Astrocyte (in vitro differentiated cells and primary cell): ENCODE results near the gene COBL. TPM values are rescaled to one million over a fixed set of nuclear protein-coding genes. Genes with fewer than 3 reads are reported as not detected.
A peak's percentile ranks its signal among the peaks of the same experiment; 100 is the strongest.

Source experiments
- DNase-seq: peaks from one replicate; pipeline ENCODE4 v3.0.0-alpha.2; 2010; ENCODE audit warnings: low read depth
- FAIRE-seq: peaks from 2 replicates; lab custom pipeline; 2011; peaks lifted over from hg19 to GRCh38; lab: Jason Lieb, UNC
- H2AFZ ChIP-seq: 2 replicates; pipeline ENCODE4 v1.6.0; 2012; ENCODE audit warnings: low read depth, low read length, inconsistent platforms
- H3K27ac ChIP-seq: 2 replicates; pipeline ENCODE4 v1.5.1; 2011; ENCODE audit warnings: low read depth, low read length, inconsistent platforms
- H3K27me3 ChIP-seq: 2 replicates; pipeline ENCODE4 v1.6.0; 2011; ENCODE audit warnings: low read length, inconsistent platforms; ENCODE audit not compliant: insufficient read depth
- H3K36me3 ChIP-seq: 2 replicates; pipeline ENCODE4 v1.5.1; 2011; ENCODE audit warnings: low read length, inconsistent platforms; ENCODE audit not compliant: insufficient read depth
- H3K4me1 ChIP-seq: 2 replicates; pipeline ENCODE4 v1.5.1; 2011; ENCODE audit warnings: low read length, inconsistent platforms; ENCODE audit not compliant: insufficient read depth
- H3K4me2 ChIP-seq: 2 replicates; pipeline ENCODE4 v1.6.0; 2012; ENCODE audit warnings: low read length, inconsistent platforms
- H3K4me3 ChIP-seq: 2 replicates; pipeline ENCODE4 v1.5.1; 2011; ENCODE audit warnings: low read depth, mild to moderate bottlenecking, low read length, inconsistent platforms; ENCODE audit not compliant: insufficient read depth
- H3K79me2 ChIP-seq: 2 replicates; pipeline ENCODE4 v1.6.0; 2012; ENCODE audit warnings: mild to moderate bottlenecking, low read length, inconsistent platforms; ENCODE audit not compliant: insufficient read depth
- H3K9ac ChIP-seq: 2 replicates; pipeline ENCODE4 v1.6.0; 2012; ENCODE audit warnings: mild to moderate bottlenecking, low read length, inconsistent platforms
- H3K9me3 ChIP-seq: 2 replicates; pipeline ENCODE4 v1.5.1; 2012; ENCODE audit warnings: low read depth, mild to moderate bottlenecking, low read length, inconsistent platforms; ENCODE audit not compliant: insufficient read depth
- H4K20me1 ChIP-seq: 2 replicates; pipeline ENCODE4 v1.6.0; 2012; ENCODE audit warnings: low read length, inconsistent platforms; ENCODE audit not compliant: insufficient read depth
- H3K27ac Mint-ChIP-seq: one replicate; pipeline ENCODE4 v1.8.0; 2021; ENCODE audit warnings: mild to moderate bottlenecking, mixed read lengths; ENCODE audit not compliant: unreplicated experiment
- H3K27me3 Mint-ChIP-seq: one replicate; pipeline ENCODE4 v1.8.0; 2021; ENCODE audit warnings: low read depth, mixed read lengths; ENCODE audit not compliant: unreplicated experiment
- H3K36me3 Mint-ChIP-seq: one replicate; pipeline ENCODE4 v1.8.0; 2021; ENCODE audit warnings: low read depth, mixed read lengths; ENCODE audit not compliant: unreplicated experiment
- H3K4me1 Mint-ChIP-seq: one replicate; pipeline ENCODE4 v1.8.0; 2021; ENCODE audit warnings: low read depth, mixed read lengths; ENCODE audit not compliant: unreplicated experiment
- H3K4me3 Mint-ChIP-seq: one replicate; pipeline ENCODE4 v1.8.0; 2021; ENCODE audit warnings: mild to moderate bottlenecking, moderate library complexity, mixed read lengths; ENCODE audit not compliant: unreplicated experiment
- H3K9me3 Mint-ChIP-seq: one replicate; pipeline ENCODE4 v1.8.0; 2021; ENCODE audit warnings: mild to moderate bottlenecking, mixed read lengths; ENCODE audit not compliant: unreplicated experiment
- EZH2 ChIP-seq: IDR thresholded peaks from 2 replicates; pipeline ENCODE4 v1.6.1; 2012; ENCODE audit warnings: mild to moderate bottlenecking, low read length, inconsistent platforms; ENCODE audit not compliant: insufficient read depth
- total RNA-seq: library from RNA; stranded (reverse); gene quantifications from 2 replicates; pipeline ENCODE4 v1.2.1, GENCODE V29; 2021
- TF ChIP-seq, protein P1 (sequence below): IDR thresholded peaks from 2 replicates; pipeline ENCODE4 v1.5.1; 2011; ENCODE audit warnings: low read depth, mild to moderate bottlenecking, inconsistent platforms, low read length, moderate library complexity; ENCODE audit not compliant: insufficient read depth

The COBL gene
- total RNA-seq, 1 donor from 2014 or later = 6.4 TPM

- no peaks in the 10 kb centered on the region for H3K36me3 ChIP-seq
- no peak for DNase-seq
- peaks cover 16% of the 10 kb centered on the region for H3K4me1 Mint-ChIP-seq
- H3K9me3 ChIP-seq = no peaks in the 10 kb centered on the region
- no peak overlapping the region for H3K9ac ChIP-seq
- H3K4me3 Mint-ChIP-seq = peak overlapping the region; percentile 40
- H3K27me3 Mint-ChIP-seq = no peaks in the 10 kb centered on the region
- peak overlapping the region; percentile 39 for H3K4me2 ChIP-seq
- no peaks in the 10 kb centered on the region for H3K9me3 Mint-ChIP-seq
- no peaks in the 10 kb centered on the region for H3K27me3 ChIP-seq
- TF ChIP-seq, protein P1, sequence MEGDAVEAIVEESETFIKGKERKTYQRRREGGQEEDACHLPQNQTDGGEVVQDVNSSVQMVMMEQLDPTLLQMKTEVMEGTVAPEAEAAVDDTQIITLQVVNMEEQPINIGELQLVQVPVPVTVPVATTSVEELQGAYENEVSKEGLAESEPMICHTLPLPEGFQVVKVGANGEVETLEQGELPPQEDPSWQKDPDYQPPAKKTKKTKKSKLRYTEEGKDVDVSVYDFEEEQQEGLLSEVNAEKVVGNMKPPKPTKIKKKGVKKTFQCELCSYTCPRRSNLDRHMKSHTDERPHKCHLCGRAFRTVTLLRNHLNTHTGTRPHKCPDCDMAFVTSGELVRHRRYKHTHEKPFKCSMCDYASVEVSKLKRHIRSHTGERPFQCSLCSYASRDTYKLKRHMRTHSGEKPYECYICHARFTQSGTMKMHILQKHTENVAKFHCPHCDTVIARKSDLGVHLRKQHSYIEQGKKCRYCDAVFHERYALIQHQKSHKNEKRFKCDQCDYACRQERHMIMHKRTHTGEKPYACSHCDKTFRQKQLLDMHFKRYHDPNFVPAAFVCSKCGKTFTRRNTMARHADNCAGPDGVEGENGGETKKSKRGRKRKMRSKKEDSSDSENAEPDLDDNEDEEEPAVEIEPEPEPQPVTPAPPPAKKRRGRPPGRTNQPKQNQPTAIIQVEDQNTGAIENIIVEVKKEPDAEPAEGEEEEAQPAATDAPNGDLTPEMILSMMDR = no peak
- TF ChIP-seq EZH2 = no peak
- no peak for FAIRE-seq
- peaks cover 6% of the 10 kb centered on the region for H3K4me1 ChIP-seq
- H2AFZ ChIP-seq = no peak overlapping the region
- no peak overlapping the region for H3K27ac ChIP-seq
- no peak overlapping the region for H3K4me3 ChIP-seq
- H3K27ac Mint-ChIP-seq = peak overlapping the region; percentile 79
- H3K79me2 ChIP-seq = no peaks in the 10 kb centered on the region
- no peaks in the 10 kb centered on the region for H4K20me1 ChIP-seq
- no peaks in the 10 kb centered on the region for H3K36me3 Mint-ChIP-seq
Measured at GRCh38 chr7:51303142-51303525, 13.5 kb downstream of the COBL start.

DNA sequence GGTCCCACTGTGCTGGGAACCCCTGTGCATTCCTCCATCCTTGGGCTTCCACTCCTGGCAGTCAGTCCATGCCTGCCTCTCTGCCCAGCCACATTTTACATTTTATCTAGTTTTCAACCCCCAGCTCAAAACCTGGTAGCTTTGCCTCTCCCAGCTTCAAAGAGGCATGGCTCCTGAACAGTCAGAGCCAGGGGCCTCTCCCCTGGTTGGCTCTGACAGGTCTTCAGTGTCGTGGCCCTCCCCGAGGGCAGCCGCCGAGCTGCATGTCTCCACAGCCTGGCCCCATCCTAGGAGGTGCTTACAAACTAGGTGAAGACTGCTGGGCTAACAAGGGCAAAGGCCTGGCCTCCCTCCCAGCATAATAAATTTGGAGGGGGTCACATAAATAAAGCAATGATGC lies 14.8 kb downstream of the COBL start:
- Histone ChIP-seq H3K4me2 (no peak overlapping the region), H4K20me1 (no peaks in the 10 kb centered on the region), H3K27ac (no peak overlapping the region), H3K27me3 (no peaks in the 10 kb centered on the region), H3K4me3 (no peak overlapping the region), H3K9ac (no peak overlapping the region), H3K4me1 (peaks cover 6% of the 10 kb centered on the region), H3K36me3 (no peaks in the 10 kb centered on the region), H3K79me2 (no peaks in the 10 kb centered on the region), H3K9me3 (no peaks in the 10 kb centered on the region), H2AFZ (no peak overlapping the region)
- FAIRE-seq = no peak
- H3K4me3 Mint-ChIP-seq = no peak overlapping the region
- peaks cover 12% of the 10 kb centered on the region for H3K4me1 Mint-ChIP-seq
- H3K36me3 Mint-ChIP-seq = no peaks in the 10 kb centered on the region
- no peaks in the 10 kb centered on the region for H3K27me3 Mint-ChIP-seq
- no peak for TF ChIP-seq EZH2
- TF ChIP-seq, protein P1 = no peak
- DNase-seq = no peak
- no peaks in the 10 kb centered on the region for H3K9me3 Mint-ChIP-seq
- H3K27ac Mint-ChIP-seq = peak overlapping the region; percentile 38

DNA sequence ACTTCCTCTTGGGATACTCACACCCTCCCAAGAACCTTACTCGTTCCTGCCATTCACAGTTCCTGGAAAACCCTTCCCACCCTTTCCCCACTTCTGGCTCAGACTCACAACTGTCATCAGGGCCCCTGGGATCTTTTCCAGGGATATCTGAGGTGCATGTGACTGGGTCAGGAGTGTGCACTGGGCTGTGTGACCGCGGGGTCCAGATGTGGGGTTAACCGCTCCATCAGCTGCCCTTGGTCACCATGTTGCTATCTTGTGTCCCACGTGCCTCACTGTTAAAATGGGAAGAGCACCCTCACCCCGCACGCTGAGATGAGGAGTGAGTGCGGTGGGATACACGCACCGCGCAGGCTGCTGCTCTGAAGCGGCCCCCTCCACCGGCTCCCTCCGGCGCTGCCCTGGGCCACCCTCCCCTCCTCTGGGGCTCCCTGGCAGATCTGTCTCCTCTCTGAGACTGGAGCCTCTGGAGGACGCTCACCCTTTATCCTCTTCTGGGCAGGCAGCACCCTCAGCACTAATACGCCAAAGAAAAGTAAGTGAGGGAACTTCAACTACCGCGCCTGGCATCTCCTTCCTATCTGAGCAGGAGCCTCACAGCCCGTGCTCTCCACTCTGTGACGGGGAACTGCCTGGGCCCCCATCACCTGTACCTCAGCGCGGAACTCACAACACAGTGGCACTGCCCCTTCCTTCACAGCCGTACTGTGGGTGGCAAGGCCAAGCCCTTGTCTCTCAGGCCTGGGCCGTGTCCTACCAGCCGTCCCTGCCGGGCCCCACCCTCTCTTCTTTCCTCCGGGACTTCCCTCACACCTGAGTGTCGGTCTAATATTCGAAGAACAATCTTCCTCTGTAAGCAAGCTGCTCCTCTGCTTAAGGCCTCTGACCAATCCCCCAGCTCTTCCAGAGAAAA lies 15.6 kb downstream of the COBL start:
- H3K27me3 Mint-ChIP-seq = no peaks in the 10 kb centered on the region
- Histone ChIP-seq H4K20me1 (no peaks in the 10 kb centered on the region), H3K79me2 (no peaks in the 10 kb centered on the region), H2AFZ (no peak overlapping the region), H3K4me2 (no peak overlapping the region), H3K4me3 (no peak overlapping the region), H3K4me1 (peaks cover 6% of the 10 kb centered on the region), H3K9me3 (no peaks in the 10 kb centered on the region), H3K36me3 (no peaks in the 10 kb centered on the region), H3K9ac (no peak overlapping the region), H3K27ac (no peak overlapping the region), H3K27me3 (no peaks in the 10 kb centered on the region)
- DNase-seq (no peak), FAIRE-seq (no peak)
- H3K27ac Mint-ChIP-seq = peak overlapping the region; percentile 38
- H3K9me3 Mint-ChIP-seq = no peaks in the 10 kb centered on the region
- peaks cover 12% of the 10 kb centered on the region for H3K4me1 Mint-ChIP-seq
- TF ChIP-seq EZH2 = no peak
- no peak overlapping the region for H3K4me3 Mint-ChIP-seq
- H3K36me3 Mint-ChIP-seq = no peaks in the 10 kb centered on the region
